GM12873 (cell line): ENCODE data around the gene TLR3.

Experiments
- CTCF ChIP-seq: IDR thresholded peaks from 2 replicates; pipeline ENCODE4 v1.5.1; 2012; ENCODE audit warnings: low read depth, mild to moderate bottlenecking, moderate library complexity, low read length, control low read depth; ENCODE audit not compliant: insufficient read depth; ENCODE audit errors: missing control alignments

Gene TLR3

GRCh38 chr4:186061921-186062320 is 7.0 kb upstream of the TLR3 start:
- no peak for TF ChIP-seq CTCF

- peak; percentile 72 for TF ChIP-seq CTCF
These were observed 1.1 kb upstream of the TLR3 start for GRCh38 chr4:186067757-186068385.

GRCh38 chr4:186069729-186070128 is 773 bp downstream of the TLR3 start:
- TF ChIP-seq CTCF = no peak

- TF ChIP-seq CTCF = no peak
These were observed 3.6 kb downstream of the TLR3 start for GRCh38 chr4:186072516-186072915.

GRCh38 chr4:186074189-186074588 is 5.2 kb downstream of the TLR3 start:
- TF ChIP-seq CTCF = no peak

GRCh38 chr4:186078981-186079638 is 10.2 kb downstream of the TLR3 start:
- no peak for TF ChIP-seq CTCF

- TF ChIP-seq CTCF = no peak
These were observed 10.7 kb downstream of the TLR3 start for GRCh38 chr4:186079694-186080093.
